Panc1 (cell line): ENCODE measurements around the gene C19orf47.

ENCODE experiments used
- CTCF ChIP-seq: fragments of 450-650 bp; IDR thresholded peaks from 2 replicates; pipeline ENCODE4 v1.5.1; 2017; ENCODE audit warnings: mild to moderate bottlenecking
- POLR2AphosphoS5 ChIP-seq: IDR thresholded peaks from 2 replicates; pipeline ENCODE4 v1.6.1; 2012; ENCODE audit warnings: mild to moderate bottlenecking, low read depth, low read length, moderate library complexity
- REST ChIP-seq, 2 experiments: IDR thresholded peaks; 2 replicates each; pipeline ENCODE4 v1.6.1; 2011 to 2012; ENCODE audit warnings: low read depth in 2 of 2, control low read depth in 1 of 2, low read length in 1 of 2, mild to moderate bottlenecking in 1 of 2, moderate library complexity in 1 of 2; ENCODE audit not compliant: insufficient read depth in 1 of 2
- SIN3A ChIP-seq: IDR thresholded peaks from 2 replicates; pipeline ENCODE4 v1.6.1; 2012; ENCODE audit warnings: low read depth, mild to moderate bottlenecking, low read length, moderate library complexity, borderline replicate concordance; ENCODE audit not compliant: insufficient read depth
- TCF7L2 ChIP-seq: IDR thresholded peaks from 2 replicates; pipeline ENCODE4 v1.6.1; 2011; ENCODE audit warnings: mild to moderate bottlenecking, low read depth, low read length, inconsistent platforms

GRCh38 chr19:40272261-40272660 is 75.9 kb downstream of the C19orf47 start:
- no peak for TF ChIP-seq CTCF
- TF ChIP-seq POLR2AphosphoS5: no peak
- no peak for TF ChIP-seq REST (IDR thresholded peaks at IDR 0.05; ENCODE audit: insufficient read depth in 1 of 2, low read depth in 2 of 2, low read length in 1 of 2)
- no peak for TF ChIP-seq SIN3A
- no peak for TF ChIP-seq TCF7L2
